ENCODE data around the gene FBXO17.

- TF ChIP-seq, protein P1, sequence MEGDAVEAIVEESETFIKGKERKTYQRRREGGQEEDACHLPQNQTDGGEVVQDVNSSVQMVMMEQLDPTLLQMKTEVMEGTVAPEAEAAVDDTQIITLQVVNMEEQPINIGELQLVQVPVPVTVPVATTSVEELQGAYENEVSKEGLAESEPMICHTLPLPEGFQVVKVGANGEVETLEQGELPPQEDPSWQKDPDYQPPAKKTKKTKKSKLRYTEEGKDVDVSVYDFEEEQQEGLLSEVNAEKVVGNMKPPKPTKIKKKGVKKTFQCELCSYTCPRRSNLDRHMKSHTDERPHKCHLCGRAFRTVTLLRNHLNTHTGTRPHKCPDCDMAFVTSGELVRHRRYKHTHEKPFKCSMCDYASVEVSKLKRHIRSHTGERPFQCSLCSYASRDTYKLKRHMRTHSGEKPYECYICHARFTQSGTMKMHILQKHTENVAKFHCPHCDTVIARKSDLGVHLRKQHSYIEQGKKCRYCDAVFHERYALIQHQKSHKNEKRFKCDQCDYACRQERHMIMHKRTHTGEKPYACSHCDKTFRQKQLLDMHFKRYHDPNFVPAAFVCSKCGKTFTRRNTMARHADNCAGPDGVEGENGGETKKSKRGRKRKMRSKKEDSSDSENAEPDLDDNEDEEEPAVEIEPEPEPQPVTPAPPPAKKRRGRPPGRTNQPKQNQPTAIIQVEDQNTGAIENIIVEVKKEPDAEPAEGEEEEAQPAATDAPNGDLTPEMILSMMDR (IDR thresholded peaks at IDR 0.05): no peak
- TF ChIP-seq EZH2 (IDR thresholded peaks at IDR 0.05; ENCODE audit: borderline replicate concordance, insufficient read depth, low read depth, low read length, poor library complexity, severe bottlenecking): no peak
These were observed 42.0 kb downstream of the FBXO17 start for GRCh38 chr19:38933544-38933943.

Measured in B cell (primary cell).